ENCODE data around the gene BMERB1.

DNA sequence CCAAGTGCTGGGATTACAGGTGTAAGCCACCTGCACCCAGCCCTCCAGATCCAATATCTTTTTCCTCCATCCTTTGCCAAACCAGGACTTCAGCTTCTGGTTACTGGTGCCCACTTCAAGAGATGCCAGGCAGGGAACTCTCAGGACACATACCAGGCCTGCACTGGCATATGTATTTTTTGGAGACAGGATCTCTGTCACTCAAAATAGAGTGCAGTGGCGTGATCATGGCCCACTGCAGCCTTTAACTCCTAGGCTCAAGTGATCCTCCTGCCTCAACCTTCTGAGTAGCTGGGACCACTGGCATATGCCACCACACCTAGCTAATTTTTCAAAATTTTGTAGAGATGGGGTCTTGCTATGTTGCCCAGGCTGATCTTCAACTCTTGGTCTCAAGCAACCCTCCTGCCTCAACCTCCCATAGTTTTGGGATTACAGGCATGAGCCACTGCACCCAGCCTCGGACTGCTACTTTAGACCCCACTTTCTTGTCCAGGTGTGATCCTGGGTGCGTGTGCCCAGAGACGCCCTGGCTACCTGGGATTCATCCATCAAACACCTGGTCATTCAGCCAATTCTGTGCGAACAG is 55.8 kb downstream of the BMERB1 start:
- TF ChIP-seq, protein P1, sequence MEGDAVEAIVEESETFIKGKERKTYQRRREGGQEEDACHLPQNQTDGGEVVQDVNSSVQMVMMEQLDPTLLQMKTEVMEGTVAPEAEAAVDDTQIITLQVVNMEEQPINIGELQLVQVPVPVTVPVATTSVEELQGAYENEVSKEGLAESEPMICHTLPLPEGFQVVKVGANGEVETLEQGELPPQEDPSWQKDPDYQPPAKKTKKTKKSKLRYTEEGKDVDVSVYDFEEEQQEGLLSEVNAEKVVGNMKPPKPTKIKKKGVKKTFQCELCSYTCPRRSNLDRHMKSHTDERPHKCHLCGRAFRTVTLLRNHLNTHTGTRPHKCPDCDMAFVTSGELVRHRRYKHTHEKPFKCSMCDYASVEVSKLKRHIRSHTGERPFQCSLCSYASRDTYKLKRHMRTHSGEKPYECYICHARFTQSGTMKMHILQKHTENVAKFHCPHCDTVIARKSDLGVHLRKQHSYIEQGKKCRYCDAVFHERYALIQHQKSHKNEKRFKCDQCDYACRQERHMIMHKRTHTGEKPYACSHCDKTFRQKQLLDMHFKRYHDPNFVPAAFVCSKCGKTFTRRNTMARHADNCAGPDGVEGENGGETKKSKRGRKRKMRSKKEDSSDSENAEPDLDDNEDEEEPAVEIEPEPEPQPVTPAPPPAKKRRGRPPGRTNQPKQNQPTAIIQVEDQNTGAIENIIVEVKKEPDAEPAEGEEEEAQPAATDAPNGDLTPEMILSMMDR (IDR thresholded peaks at IDR 0.05): no peak
- no peak for TF ChIP-seq POLR2AphosphoS5 (IDR thresholded peaks at IDR 0.05)
- TF ChIP-seq POLR2A (IDR thresholded peaks at IDR 0.05; ENCODE audit: low read depth): no peak
